ENCODE measurements around the gene PARVB.

PARVB gene

DNA sequence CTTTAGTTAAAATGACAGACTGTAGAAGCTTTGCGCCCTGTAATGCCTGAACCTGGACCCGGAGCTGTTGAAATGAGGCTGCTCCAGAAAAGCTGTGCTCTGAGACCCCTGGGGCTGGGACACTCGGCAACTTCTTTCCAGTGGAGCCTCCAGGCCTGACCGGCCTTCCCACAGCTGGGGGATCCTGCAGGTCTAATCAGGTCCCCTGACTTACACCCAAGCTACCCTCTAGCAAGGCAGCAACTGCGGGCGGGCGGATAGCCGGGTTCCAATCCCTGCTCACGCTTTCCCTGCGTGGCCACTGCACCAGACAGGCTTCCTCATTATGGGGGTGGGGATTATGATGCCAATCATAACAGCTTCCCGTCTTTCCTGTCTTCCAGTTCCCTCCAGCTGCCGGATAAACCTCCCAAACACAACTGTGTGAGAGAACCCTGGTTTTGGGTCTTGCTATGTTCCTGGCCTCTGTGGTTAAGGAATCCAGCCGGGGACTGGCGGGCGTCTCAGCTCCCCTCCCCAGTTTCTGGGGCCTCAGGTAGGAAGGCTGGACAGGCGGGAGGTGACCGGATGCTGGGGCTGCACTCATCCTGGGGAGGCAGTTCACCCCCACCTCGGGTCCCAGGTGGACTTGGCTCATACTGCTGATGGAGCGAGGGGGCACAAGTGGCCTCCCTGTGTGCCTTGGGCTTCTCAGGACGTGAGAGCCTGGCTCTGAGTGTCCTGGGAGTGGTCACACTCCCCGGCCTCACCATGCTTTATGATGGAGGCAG lies 195.2 kb downstream of the PARVB start:
- H3K4me1 ChIP-seq (ENCODE audit: control insufficient read depth, insufficient read depth, low read length) = no peaks in the 10 kb centered on the region
- H3K4me3 ChIP-seq (ENCODE audit: insufficient read depth, low read depth, low read length) = no peak overlapping the region
- no peaks in the 10 kb centered on the region for H3K36me3 ChIP-seq (ENCODE audit: control insufficient read depth, insufficient read depth, low read length)
- no peaks in the 10 kb centered on the region for H3K27me3 ChIP-seq (ENCODE audit: control insufficient read depth, insufficient read depth, low read length, poor library complexity, severe bottlenecking)
- H3K27ac ChIP-seq (ENCODE audit: insufficient read depth, low read depth, low read length, poor library complexity, severe bottlenecking) = no peak overlapping the region
- WGBS, 2 experiments = 92 to 93% methylated on average over 21 of the region's 21 CpGs
- H3K9me3 ChIP-seq (ENCODE audit: control insufficient read depth, low read length) = no peaks in the 10 kb centered on the region

DNA sequence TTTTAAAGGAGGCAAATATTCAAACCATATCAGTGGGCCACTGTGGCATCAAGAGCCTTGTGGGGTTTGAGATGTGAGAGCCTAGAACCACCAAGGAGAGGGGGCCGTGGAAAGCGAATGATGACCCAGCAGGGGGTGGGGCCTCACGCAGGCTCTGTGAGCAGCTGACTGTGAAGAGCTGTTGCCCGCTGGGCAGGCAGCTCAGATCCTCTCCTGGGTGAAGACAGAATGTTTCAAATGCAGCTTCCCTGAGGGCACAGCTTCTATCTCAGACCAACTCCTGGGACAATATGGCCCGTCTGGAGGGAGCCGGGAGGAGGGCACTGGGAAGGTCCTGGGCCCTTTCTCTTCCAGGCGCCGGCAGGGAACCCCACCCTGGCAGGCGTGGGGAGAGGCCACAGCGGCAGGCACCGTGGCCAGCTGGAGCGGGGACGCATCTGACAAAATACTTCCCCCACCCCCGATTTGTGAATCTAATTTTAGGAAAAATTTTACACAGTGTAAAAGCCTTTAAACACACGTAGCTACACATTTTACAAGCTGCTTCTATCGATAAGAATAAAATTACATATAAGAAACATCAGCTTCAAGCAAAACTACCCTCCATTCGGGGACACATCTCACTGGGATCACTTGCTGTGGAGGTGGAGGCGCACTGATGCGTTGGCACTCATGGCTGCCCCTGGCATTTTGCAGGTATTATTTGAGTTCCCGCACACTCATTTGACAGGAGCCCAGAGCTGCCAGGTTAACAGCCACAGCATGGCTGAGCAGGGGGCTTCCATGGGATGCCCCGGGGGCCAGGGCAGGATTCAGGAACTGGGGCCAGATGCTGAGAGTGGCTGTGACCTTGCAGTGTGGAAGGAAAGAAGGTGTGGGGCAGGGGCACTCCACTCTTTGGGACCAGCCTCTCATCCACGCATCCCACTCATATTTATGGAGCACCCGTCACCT lies 196.9 kb downstream of the PARVB start:
- Histone ChIP-seq H3K9me3 (ENCODE audit: control insufficient read depth, low read length) (no peaks in the 10 kb centered on the region), H3K4me1 (ENCODE audit: control insufficient read depth, insufficient read depth, low read length) (no peaks in the 10 kb centered on the region), H3K27ac (ENCODE audit: insufficient read depth, low read depth, low read length, poor library complexity, severe bottlenecking) (no peak overlapping the region), H3K27me3 (ENCODE audit: control insufficient read depth, insufficient read depth, low read length, poor library complexity, severe bottlenecking) (no peaks in the 10 kb centered on the region), H3K4me3 (ENCODE audit: insufficient read depth, low read depth, low read length) (no peak overlapping the region), H3K36me3 (ENCODE audit: control insufficient read depth, insufficient read depth, low read length) (no peaks in the 10 kb centered on the region)
- WGBS, 2 experiments = 85 to 86% methylated on average over 23 of the region's 23 CpGs

DNA sequence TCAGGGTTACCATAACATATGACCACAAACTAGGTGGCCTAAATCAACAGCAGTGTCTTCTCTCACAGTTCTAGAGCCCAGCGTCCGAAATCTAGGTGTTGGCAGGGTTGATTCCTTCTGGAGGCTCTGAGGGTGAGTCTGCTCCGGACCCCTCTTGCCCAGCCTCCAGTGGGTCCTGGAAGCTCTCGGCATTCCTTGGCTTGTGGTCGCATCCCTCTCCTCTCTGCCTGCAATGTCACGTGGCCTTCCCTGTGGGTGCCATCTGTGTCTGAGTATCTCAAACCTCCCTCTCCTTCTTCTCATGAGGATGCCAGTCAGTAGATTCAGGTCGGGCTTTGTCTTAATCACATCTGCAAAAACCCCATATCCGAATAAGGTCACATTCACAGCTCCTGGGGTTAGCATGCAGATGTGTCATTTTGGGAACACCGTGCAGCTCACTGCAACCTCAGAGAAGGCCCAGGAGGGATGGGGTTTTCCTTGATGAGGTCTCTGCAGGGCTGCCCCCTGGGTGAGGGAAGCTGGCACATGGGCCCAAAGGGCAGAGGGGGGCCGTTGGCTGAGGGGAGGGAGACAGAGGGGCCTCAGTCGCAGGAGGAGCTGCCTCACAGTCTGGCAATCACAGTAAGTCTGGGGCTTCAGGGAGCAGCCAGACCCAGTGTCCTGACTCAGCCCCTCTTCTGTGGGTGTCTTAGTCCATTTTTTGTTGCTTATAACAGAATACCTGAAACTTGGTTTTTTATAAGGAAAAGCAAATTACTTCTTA lies 197.8 kb downstream of the PARVB start:
- Histone ChIP-seq H3K4me3 (ENCODE audit: insufficient read depth, low read depth, low read length) (no peak overlapping the region), H3K9me3 (ENCODE audit: control insufficient read depth, low read length) (no peaks in the 10 kb centered on the region), H3K27me3 (ENCODE audit: control insufficient read depth, insufficient read depth, low read length, poor library complexity, severe bottlenecking) (no peaks in the 10 kb centered on the region), H3K27ac (ENCODE audit: insufficient read depth, low read depth, low read length, poor library complexity, severe bottlenecking) (no peak overlapping the region), H3K4me1 (ENCODE audit: control insufficient read depth, insufficient read depth, low read length) (no peaks in the 10 kb centered on the region), H3K36me3 (ENCODE audit: control insufficient read depth, insufficient read depth, low read length) (no peaks in the 10 kb centered on the region)
- WGBS, 2 experiments = 91 to 93% methylated on average over 11 of the region's 11 CpGs
